GM21786 (cell line): ENCODE results near the gene GRM1.

Experiments
- ATAC-seq: cut with Tn5 transposase; IDR thresholded peaks from one replicate; pipeline ENCODE4 v1.9.1; 2021; ENCODE audit not compliant: unreplicated experiment

The GRM1 gene

GRCh38 chr6:146095481-146095880 lies 66.6 kb downstream of the GRM1 start:
- ATAC-seq = no peak

DNA sequence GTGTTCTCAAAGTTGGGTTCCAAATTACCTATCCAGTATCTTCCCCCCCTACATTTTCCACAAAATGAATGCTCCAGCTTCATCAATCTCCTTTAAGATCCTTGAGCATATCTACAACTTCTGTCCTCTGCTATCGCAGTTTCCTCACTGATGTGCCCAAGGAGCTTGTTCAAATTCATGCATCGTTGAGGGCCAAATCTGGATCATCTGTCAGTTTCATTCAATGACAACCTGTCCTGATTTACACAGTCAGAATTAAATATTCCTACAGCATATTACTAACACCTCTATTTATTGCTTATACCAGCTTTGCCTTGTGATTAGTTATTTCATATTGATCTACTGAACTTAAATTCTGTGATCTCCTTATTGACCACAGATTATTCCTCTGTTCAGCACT lies 68.7 kb downstream of the GRM1 start:
- no peak for ATAC-seq

- ATAC-seq = no peak
Observed at GRCh38 chr6:146100776-146101175, 71.9 kb downstream of the GRM1 start.

DNA sequence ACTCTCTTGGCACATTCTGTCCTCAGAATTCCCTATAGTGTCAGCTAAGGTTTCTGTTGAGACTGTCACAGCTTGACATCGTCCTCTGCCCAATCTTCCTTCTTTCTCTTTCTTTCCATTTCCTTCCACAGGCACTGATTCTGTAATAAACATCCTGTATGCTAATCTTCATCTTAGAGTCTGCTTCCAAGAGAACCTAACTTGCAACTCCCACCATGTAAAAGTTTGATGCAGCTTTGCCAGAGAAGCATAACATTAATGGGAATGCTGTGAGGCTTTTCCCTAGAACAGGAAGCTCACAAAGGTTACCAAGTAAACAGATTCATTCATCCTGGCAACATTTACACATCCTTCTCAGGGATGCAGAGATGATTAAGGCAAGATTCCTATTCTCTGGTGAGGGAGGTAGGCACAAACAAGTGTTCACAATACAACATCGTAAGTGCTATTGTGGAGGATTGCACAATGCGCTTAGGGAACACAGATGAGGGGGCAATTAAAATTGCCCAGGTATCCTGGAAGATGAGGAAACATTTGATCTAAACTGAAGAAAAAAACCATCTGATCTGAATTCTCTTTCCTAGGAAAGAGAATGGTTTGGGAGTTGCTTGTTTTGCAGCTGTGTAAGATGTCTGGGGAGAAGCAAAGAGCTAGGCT lies 74.7 kb downstream of the GRM1 start:
- no peak for ATAC-seq

- ATAC-seq = no peak
Observed at GRCh38 chr6:146106532-146106931, 77.7 kb downstream of the GRM1 start.

DNA sequence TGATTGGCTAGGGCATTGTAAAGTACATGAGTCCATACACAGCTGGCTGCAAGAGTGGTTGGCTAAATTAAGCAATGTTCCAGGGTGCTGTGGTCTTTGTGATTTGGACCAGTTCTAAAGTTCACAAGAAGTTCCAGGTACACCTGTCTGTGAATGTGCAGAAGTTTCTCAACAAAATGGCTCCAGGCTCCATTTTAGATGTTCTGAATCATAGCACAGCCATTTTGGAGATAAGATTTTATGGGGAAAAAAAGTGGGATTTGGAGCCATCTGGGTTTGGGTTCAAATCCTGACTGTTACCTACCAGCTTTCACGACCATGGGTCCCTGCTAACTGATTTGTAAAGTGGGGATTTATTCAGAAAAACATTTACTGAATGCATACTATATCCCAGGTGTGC lies 82.1 kb downstream of the GRM1 start:
- no peak for ATAC-seq

- ATAC-seq = no peak
Observed at GRCh38 chr6:146111881-146112450, 83.1 kb downstream of the GRM1 start.

DNA sequence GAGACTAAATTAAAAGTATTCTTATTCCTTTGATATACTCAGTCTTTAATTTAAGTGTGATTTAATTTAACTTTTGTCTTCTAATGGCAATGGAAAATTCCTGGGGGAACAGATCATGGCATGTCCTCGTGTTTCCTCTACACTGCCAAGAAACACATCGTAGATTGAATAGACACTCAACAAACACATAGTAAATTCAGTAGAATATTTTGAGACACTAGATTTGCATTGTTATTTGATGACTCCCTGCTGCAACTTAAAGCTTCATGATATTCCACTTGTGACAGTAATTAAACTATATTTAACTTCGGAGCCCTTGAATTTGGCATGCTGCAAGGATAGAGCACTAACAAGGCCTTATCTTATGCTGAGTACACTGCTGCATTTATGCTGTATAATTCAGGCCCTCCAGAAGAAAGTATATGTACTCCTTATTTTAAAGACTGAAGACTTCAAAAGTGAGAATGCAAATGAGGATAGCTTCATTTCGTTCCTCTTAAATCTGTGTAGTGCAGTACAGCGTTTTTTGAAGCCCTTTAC lies 84.3 kb downstream of the GRM1 start:
- ATAC-seq = no peak

DNA sequence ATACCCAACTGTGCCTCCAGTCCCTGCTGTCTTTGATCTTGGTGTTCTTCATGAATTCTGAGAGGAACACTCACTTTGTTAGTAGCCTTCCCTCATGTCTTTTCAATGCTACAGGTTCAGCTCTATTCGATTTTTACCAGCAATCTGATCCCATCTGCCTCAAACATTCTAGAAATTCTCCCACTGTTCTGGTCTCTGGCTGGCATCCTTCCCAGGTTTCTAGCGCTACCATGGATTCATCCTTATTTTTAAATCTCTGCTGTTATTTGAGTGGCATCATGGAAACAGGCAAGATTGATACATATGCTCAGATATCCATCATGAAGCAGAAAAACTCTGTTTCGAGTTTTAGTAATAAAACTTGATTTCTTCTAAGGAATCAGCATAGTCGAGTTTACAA lies 94.8 kb downstream of the GRM1 start:
- no peak for ATAC-seq

DNA sequence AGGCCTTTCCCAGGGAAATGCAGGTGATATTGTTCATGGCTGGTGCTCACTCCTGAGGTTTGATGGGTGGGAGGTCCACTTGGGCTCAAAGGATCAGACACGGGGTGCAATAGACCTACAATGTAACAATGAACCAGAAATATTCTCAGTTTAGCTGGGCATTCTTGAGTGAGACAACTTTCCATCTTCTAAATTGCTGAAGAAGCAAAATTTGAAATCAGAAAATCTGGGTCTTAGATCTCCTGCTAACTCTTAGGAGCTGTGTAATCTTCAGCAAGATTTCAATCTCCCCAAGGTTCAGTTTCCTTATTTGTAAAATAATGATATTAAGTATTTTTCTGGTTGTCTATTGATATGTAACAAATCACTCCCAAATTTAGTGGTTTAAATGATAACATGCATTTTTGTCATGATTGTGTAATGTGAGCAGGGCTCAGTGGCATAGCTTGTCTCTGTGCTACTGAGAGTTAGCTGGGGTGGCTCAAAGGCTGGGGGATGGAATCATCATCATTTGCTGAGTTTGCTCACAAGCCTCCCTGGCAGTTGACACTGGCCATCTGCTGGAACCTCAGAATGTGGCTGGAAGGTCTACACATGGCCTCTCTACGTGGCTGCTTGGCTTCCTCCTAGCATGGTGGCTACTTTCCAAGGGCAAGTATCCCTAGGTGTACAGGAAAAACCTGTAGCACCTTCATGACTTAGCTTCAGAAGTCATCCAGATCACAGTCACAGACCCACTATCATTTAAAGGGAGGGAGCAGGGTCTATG lies 98.8 kb downstream of the GRM1 start:
- no peak for ATAC-seq

GRCh38 chr6:146133866-146134265 lies 105.0 kb downstream of the GRM1 start:
- ATAC-seq = no peak

GRCh38 chr6:146135167-146135566 lies 106.3 kb downstream of the GRM1 start:
- ATAC-seq = no peak

DNA sequence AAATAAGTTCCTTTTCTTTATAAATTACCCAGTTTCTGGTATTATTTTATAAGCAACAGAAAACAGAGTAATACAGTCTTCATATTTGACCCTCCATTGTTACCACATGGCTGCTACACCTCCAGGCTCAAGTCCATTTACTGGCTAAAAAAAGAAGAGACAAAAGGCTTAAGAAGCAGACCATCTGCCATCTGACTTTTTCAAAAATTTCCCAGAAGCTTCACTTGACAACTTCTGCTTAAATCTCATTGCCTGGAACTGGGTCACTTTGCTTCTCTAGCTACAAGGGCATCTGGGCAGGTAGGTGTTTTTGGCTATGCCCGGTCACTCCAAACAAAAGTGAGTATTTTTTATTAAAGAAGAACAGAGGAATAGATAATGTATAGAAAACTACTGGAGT lies 118.0 kb downstream of the GRM1 start:
- ATAC-seq = no peak

DNA sequence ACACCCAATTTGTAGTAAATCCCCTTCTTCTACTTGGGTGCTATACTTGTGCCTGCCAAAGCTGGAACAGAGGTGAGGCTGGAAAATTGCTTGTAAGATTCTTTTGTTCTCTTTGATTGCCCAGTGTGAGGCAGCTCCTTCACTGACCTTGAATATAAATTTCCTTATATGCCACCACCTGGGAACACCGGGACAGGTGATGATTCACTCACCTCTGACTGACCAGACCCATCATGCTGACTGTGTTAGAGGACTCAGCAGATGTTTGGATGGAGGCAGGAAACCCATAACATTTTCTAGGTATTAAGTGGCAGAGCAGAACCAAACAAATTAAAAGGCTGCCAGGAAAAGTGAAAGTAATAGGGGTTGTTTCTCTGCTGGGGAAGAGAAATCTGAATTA lies 120.9 kb downstream of the GRM1 start:
- no peak for ATAC-seq

- ATAC-seq = peak; percentile 96
Observed at GRCh38 chr6:146153040-146153758, 124.3 kb downstream of the GRM1 start.

DNA sequence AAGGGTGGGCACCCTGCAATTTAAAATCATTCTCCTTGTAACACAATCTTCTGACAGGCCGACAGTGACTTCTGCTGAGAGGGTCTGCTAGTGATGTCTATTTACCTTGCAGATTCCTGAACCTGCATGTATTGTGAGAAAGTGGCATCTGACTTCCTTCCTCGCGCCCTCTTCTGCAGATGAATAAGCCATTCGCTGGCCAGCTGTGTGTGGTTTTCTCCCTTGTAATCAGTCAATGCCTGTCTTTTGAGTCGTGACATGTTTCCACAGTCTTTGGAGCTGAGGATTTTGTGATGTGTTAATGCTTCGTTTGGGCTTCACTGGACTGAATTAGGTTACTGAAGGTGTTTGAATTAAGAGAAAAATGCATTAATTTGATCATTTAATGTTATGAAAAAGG lies 125.3 kb downstream of the GRM1 start:
- ATAC-seq = no peak

DNA sequence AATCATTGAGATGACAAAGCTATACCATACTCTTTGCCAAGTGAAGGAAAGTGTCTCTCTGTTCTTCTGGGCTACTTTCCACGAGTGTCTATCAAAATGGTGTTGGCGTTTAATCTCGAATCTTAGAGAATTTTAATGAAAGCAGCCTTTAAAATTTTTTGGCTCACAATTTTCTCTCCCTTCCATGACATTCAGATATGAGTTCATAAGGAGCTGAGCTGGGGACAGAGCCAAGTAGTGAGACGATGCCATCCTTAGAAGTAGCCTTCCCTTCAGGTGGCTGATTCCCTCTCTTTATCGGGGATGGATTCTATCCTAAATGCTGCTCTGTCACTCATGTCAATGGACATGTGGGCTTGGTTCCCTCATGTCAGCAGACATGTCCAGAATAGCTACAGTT lies 132.8 kb downstream of the GRM1 start:
- ATAC-seq = no peak

GRCh38 chr6:146169872-146170271 lies 141.0 kb downstream of the GRM1 start:
- ATAC-seq = no peak

GRCh38 chr6:146177785-146178184 lies 148.9 kb downstream of the GRM1 start:
- ATAC-seq = no peak

DNA sequence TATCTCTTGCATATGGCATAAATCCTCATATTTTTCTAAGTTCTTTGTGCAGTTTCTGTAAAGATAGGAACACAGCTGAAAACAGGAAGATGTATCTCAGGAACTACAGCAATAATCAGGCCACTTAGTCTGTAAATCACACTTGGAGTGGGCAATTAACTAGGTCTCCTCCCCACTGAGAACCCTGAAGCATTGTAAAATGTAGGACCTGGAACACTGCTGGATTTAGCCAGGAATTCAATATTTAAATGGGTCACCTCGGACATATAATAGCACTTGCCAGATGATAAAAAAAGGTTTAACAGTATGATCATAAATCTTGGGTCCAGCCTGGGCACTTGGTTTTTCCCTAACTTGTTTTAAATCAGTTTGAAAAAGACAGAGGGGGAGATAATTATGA lies 155.0 kb downstream of the GRM1 start:
- no peak for ATAC-seq

GRCh38 chr6:146184701-146185100 lies 155.8 kb downstream of the GRM1 start:
- ATAC-seq = no peak

GRCh38 chr6:146189131-146189530 lies 160.3 kb downstream of the GRM1 start:
- ATAC-seq = no peak
